NT2/D1 (cell line): ENCODE measurements around the gene KCNQ5.

Experiments
- SUZ12 ChIP-seq: IDR thresholded peaks from 2 replicates; pipeline ENCODE4 v1.6.1; 2011; ENCODE audit not compliant: insufficient read length, insufficient read depth; ENCODE audit errors: extremely low read depth
- YY1 ChIP-seq: IDR thresholded peaks from 2 replicates; pipeline ENCODE4 v1.6.1; 2011; ENCODE audit not compliant: insufficient read length, insufficient read depth
- ZNF274 ChIP-seq: IDR thresholded peaks from 2 replicates; pipeline ENCODE4 v1.6.1; 2011; ENCODE audit warnings: mild to moderate bottlenecking, low read depth, low read length

DNA sequence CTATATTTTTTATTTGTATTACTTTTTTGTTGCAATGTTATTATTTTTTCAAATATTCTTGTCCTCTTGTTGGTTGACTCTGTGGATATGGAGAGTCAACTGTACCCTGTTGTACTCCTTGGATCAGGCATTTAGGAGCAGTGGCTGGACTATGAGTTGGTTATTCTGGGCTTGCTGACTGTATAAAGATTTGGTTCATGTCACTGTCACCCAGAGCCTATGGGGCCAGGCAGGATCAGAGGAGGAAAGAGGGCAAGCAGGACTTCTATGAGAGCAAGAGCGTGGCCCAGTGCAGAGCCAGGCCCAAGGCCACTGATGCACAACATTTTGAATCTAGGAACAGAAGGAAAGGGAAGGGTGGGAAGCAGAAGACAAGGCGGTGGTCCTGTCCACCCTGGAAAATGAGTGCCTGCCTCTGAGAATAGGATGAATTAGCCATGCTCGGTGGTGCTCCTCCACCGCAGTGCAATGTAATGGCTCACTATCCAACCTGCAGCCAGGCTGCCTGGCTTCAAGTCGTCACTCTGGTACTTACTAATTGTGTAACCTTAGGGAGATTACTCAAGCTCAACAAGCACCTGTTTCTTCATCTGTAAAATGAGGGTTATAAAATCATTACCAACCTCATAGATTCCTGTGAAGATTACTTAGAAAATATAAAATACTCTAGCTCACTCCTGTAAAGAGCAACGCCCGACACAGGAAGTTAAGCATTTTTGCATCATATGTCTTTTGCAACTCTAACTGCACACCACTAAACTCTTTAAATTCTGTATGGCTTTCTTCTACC lies 192.1 kb downstream of the KCNQ5 start:
- TF ChIP-seq SUZ12 (no peak), YY1 (no peak), ZNF274 (no peak)
